Bronchial epithelial cell (primary cell): ENCODE data around the gene SCD5. TPM values are rescaled to one million over a fixed set of nuclear protein-coding genes. Genes with fewer than 3 reads are reported as not detected.
A peak's percentile ranks its signal among the peaks of the same experiment; 100 is the strongest.
"Not testable (repeated sequence)": the region's sequence is repeated elsewhere in the genome, so short reads cannot be mapped to it uniquely, and the experiment has no call there.

Experiments used
- DNase-seq: peaks from one replicate; pipeline ENCODE4 v3.0.0-alpha.2; 2010; ENCODE audit warnings: low read depth
- FAIRE-seq: peaks from 2 replicates; lab custom pipeline; 2011; peaks lifted over from hg19 to GRCh38; lab: Jason Lieb, UNC
- H3K27me3 ChIP-seq: 2 replicates; pipeline ENCODE4 v1.5.1; 2011; ENCODE audit warnings: low read length; ENCODE audit not compliant: control insufficient read depth, insufficient read depth
- H3K36me3 ChIP-seq: 2 replicates; pipeline ENCODE4 v1.5.1; 2011; ENCODE audit warnings: low read length; ENCODE audit not compliant: control insufficient read depth, insufficient read depth
- H3K4me3 ChIP-seq: 2 replicates; pipeline ENCODE4 v1.5.1; 2011; ENCODE audit warnings: mild to moderate bottlenecking, low read depth, low read length, control low read depth
- total RNA-seq: library from RNA; depleted of rRNA; stranded (reverse); fragments of >200 nt; gene quantifications from 2 replicates; pipeline ENCODE4 v1.2.1, GENCODE V29; 2014
- TF ChIP-seq, protein P1 (sequence below): IDR thresholded peaks from 2 replicates; pipeline ENCODE4 v1.5.1; 2011; ENCODE audit warnings: mild to moderate bottlenecking, moderate library complexity, low read length, control low read depth, inconsistent platforms; ENCODE audit not compliant: insufficient read depth, severe bottlenecking

The SCD5 gene
- total RNA-seq, 1 donor from 2014 or later: 1.3 TPM

DNA sequence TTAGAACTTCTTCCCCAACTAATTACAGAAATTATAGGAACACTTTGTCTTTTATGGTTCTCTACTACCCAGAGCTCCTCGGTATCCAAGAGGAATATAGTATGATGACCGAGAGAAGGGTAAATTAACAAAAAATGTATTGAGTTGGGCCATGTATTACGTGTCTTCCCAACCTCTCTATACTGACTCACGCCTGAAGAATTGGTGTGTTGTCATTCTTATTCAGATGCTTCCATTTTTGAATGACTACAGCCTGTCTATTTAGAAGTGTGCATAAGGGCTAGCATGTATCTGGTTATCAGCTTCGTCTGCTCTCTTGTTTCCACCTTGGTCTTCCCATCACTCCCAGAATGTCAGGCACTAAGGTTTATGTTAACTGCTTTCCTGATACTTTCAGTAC, 24.5 kb upstream of the SCD5 start:
- no peak for FAIRE-seq
- Histone ChIP-seq H3K4me3 (no peak overlapping the region), H3K36me3 (peaks cover 19% of the 10 kb centered on the region), H3K27me3 (no peaks in the 10 kb centered on the region)
- DNase-seq: peak; percentile 23
- TF ChIP-seq, protein P1, sequence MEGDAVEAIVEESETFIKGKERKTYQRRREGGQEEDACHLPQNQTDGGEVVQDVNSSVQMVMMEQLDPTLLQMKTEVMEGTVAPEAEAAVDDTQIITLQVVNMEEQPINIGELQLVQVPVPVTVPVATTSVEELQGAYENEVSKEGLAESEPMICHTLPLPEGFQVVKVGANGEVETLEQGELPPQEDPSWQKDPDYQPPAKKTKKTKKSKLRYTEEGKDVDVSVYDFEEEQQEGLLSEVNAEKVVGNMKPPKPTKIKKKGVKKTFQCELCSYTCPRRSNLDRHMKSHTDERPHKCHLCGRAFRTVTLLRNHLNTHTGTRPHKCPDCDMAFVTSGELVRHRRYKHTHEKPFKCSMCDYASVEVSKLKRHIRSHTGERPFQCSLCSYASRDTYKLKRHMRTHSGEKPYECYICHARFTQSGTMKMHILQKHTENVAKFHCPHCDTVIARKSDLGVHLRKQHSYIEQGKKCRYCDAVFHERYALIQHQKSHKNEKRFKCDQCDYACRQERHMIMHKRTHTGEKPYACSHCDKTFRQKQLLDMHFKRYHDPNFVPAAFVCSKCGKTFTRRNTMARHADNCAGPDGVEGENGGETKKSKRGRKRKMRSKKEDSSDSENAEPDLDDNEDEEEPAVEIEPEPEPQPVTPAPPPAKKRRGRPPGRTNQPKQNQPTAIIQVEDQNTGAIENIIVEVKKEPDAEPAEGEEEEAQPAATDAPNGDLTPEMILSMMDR: no peak

DNA sequence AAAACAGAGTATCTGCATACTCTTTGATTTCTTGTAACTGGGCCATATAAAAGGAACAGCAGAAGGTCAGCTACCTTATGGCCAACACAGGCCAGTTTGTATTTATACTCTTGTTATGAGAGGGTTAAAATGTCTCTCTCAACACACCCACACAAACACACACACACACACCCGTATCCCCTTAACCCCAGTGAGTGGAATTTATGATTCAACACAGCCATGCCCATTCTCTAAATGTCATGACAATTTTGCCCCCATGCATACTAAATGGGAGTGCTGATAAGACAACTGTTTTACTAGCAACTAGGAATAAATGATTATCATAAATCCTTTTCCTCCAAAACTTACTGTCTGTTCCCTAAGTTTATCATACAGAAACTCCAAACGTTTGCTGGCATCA, 22.1 kb upstream of the SCD5 start:
- H3K36me3 ChIP-seq: peaks cover 14% of the 10 kb centered on the region
- FAIRE-seq: no peak
- no peak overlapping the region for H3K4me3 ChIP-seq
- TF ChIP-seq, protein P1: no peak
- DNase-seq: no peak
- no peaks in the 10 kb centered on the region for H3K27me3 ChIP-seq

DNA sequence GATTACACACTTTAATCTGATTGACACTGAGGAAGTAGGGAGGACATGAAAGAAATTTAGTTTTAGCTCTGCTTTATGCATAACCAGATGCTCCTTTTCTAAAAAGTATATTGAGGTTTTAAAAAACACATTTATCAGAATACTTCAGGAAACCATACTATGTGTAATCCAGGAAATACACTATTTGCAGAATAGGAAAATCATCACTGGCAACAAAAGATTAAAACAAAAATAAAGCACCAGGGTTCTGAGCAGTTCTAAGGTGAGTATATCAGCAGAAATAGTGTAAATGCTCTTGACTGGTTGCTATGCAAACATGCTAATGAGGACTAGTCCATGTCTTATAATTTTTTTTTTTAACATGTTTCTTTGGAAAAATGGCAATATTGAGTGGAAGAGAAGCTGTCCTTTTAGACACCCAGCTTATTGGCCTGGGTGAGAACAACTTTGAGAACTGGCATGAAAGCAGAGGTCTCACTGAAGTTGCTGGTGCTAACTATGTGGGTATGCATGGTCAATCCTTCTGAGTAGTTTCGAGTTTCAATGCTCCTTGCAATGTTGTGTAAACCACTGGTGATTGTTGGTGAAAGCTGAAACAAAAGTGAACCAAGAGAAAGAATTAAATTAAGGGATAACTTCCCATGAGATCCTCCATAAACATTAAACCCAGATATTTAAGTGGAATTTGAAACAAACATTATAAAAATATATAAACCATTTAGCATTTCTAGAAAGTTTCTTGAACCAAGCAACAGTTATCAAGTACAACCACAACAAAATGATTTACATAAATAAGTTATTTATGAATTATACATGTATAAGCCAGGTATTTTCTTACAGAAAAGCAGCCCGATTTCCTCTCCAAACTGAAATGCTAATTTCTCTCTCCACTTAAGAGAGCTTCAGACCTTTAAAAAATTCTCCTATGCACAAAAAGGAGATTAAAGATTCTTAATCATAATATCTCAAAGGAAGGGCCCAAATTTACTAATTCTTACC, 20.4 kb upstream of the SCD5 start:
- no peak for FAIRE-seq
- no peaks in the 10 kb centered on the region for H3K27me3 ChIP-seq
- DNase-seq: no peak
- H3K36me3 ChIP-seq: peaks cover 9% of the 10 kb centered on the region
- no peak overlapping the region for H3K4me3 ChIP-seq
- TF ChIP-seq, protein P1: no peak

DNA sequence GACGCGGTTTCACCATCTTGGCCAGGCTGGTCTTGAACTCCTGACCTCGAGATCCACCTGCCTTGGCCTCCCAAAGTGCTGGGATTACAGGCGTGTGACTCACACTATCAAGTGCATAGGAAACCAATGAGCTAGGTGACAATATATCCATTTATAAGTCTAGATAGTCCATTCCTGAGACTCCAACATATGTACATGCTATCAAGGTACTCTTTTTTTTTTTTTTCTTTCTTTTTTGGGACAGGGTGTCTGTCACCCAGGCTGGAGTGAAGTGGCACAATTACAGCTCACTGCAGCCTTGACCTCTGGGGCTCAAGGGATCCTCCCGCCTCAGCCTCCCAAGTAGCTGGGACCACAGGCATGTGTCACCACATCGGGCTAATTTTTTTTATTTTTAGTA, 18.3 kb upstream of the SCD5 start:
- FAIRE-seq, DNase-seq, H3K36me3 ChIP-seq, H3K4me3 ChIP-seq, H3K27me3 ChIP-seq: not testable (repeated sequence)

DNA sequence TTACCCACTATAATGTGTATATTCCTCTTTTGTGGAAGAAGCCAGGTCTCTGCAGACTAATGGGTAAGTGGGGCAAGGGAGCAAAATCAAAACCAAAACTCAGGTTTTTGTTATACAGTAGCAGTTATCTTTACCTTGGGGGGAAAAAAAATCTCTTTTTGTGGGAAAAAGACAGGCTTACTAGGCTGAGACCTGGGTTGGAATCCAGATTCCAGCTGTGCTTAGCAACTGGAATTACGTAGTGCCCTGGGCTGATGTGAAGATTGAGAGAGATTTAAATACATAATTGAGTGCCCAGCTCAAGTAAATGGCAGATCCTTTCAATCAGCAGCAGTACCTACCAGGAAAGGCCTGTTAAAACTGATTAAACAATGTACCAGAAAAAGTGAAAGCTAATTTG, 15.4 kb upstream of the SCD5 start:
- DNase-seq: no peak
- no peaks in the 10 kb centered on the region for H3K27me3 ChIP-seq
- FAIRE-seq: no peak
- peaks cover 1% of the 10 kb centered on the region for H3K36me3 ChIP-seq
- TF ChIP-seq, protein P1: no peak
- H3K4me3 ChIP-seq: no peak overlapping the region

DNA sequence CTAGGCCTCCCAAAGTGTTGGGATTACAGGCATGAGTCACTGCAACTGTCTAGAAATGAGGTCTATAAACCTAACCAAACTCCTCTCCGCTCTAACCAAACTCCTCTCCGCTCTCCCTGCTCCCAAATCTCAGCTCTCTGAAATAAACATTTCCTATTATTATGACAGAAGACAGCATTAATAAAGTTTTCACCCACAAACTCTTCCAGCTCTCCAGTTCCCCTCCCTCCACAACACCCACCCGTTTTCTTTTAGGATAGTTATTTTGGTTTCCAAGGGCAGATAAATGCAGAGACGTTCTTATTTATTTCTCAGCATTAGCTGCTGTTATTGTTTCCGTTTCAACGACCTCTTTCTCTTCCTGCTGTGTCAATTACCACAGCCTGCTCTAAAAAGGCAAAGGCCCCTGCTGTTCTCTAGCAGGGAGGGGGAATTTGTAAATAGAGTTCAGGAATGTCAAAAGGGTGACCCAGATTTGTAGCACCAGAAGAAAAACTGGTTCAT, 13.3 kb upstream of the SCD5 start:
- H3K4me3 ChIP-seq: no peak overlapping the region
- H3K27me3 ChIP-seq: no peaks in the 10 kb centered on the region
- DNase-seq (no peak), FAIRE-seq (no peak)
- no peaks in the 10 kb centered on the region for H3K36me3 ChIP-seq
- TF ChIP-seq, protein P1: no peak
